Measurements from ENCODE around the gene FEZF1. TPM values are rescaled to one million over a fixed set of nuclear protein-coding genes. Genes with fewer than 3 reads are reported as not detected.
"Not testable (repeated sequence)": the region's sequence is repeated elsewhere in the genome, so short reads cannot be mapped to it uniquely, and the experiment has no call there.

The FEZF1 gene
- total RNA-seq, 6 experiments from 2014 or later, result not detected

DNA sequence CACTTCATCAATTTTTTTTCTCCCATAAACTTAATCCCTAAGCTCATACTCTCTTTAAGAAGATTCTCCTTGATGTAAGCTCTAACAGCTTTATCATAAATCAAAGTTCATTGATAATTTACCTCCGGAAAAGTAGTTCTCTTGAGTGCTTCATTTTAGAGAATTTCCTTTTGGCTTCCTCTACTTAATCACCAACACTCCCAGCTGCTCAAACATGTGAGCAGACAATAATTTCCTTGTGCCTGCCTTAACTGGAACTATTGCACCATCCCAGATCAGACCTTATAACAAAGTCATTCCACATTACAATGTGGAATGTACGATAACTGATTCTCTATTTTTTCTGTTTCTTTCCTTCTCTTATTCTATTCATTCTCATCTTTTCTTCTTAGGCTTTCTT lies 5.9 kb downstream of the FEZF1 start:
- ATAC-seq (no peak), DNase-seq (no peak)
- H3K9me3 ChIP-seq, result no peaks in the 10 kb centered on the region
- H3K36me3 ChIP-seq, result no peaks in the 10 kb centered on the region
- H3K4me3 ChIP-seq, result no peak overlapping the region
- TF ChIP-seq POLR2A (IDR thresholded peaks at IDR 0.05) (no peak), CTCF (IDR thresholded peaks at IDR 0.05) (no peak)
- no peak overlapping the region for H3K27ac ChIP-seq
- H3K27me3 ChIP-seq, result peaks cover 23 to 56% of the 10 kb centered on the region in 2 donors
- peaks cover 0 to 4% (median under 1%) of the 10 kb centered on the region in 4 donors for H3K4me1 ChIP-seq
- 65% methylated on average over 2 of the region's 2 CpGs for WGBS (ENCODE audit: insufficient coverage, low coverage, low lambda C conversion rate, missing lambda C conversion rate)
- intact Hi-C loops (cut with DNase I), result no loop called here

GRCh38 chr7:122298131-122298530 lies 6.4 kb downstream of the FEZF1 start:
- intact Hi-C loops (cut with DNase I), result no loop called here
- H3K36me3 ChIP-seq, result no peaks in the 10 kb centered on the region
- H3K27ac ChIP-seq, result no peak overlapping the region
- ATAC-seq (no peak), DNase-seq (no peak)
- WGBS (ENCODE audit: insufficient coverage, low coverage, low lambda C conversion rate, missing lambda C conversion rate), result 31% methylated on average over 2 of the region's 2 CpGs
- no peaks in the 10 kb centered on the region for H3K9me3 ChIP-seq
- TF ChIP-seq CTCF (IDR thresholded peaks at IDR 0.05) (no peak), POLR2A (IDR thresholded peaks at IDR 0.05) (no peak)
- peaks cover 0 to 3% (median 0%) of the 10 kb centered on the region in 4 donors for H3K4me1 ChIP-seq
- no peak overlapping the region for H3K4me3 ChIP-seq
- H3K27me3 ChIP-seq, result peaks cover 23 to 56% of the 10 kb centered on the region in 2 donors

GRCh38 chr7:122291189-122291588 lies 13.4 kb downstream of the FEZF1 start:
- no peak for ATAC-seq
- TF ChIP-seq CTCF (IDR thresholded peaks at IDR 0.05), result no peak
- no peak for TF ChIP-seq POLR2A (IDR thresholded peaks at IDR 0.05)

GRCh38 chr7:122290476-122290875 lies 14.1 kb downstream of the FEZF1 start:
- no peak overlapping the region for H3K4me3 ChIP-seq
- DNase-seq (no peak), ATAC-seq (no peak)
- no peaks in the 10 kb centered on the region for H3K36me3 ChIP-seq
- H3K9me3 ChIP-seq, result peaks cover 0 to 6% (median 0%) of the 10 kb centered on the region in 4 donors
- H3K27ac ChIP-seq, result no peak overlapping the region
- no peak for TF ChIP-seq CTCF (IDR thresholded peaks at IDR 0.05)
- no peak for TF ChIP-seq POLR2A (IDR thresholded peaks at IDR 0.05)
- no peaks in the 10 kb centered on the region for H3K4me1 ChIP-seq
- intact Hi-C loops (cut with DNase I), result no loop called here
- peaks cover 0 to 2% of the 10 kb centered on the region in 2 donors for H3K27me3 ChIP-seq
- 77% methylated on average over 1 of the region's 1 CpG for WGBS (ENCODE audit: insufficient coverage, low coverage, low lambda C conversion rate, missing lambda C conversion rate)

More at GRCh38 chr7:122291189-122291588, 13.4 kb downstream of the FEZF1 start:
- peaks cover 0 to 7% of the 10 kb centered on the region in 2 donors for H3K27me3 ChIP-seq
- peaks cover 0 to 6% (median 0%) of the 10 kb centered on the region in 4 donors for H3K9me3 ChIP-seq
- H3K4me1 ChIP-seq, result no peaks in the 10 kb centered on the region
- H3K27ac ChIP-seq, result no peak overlapping the region
- H3K4me3 ChIP-seq, result no peak overlapping the region
- DNase-seq, result no peak
- H3K36me3 ChIP-seq, result no peaks in the 10 kb centered on the region
- intact Hi-C loops (cut with DNase I), result no loop called here
- WGBS (ENCODE audit: insufficient coverage, low coverage, low lambda C conversion rate, missing lambda C conversion rate), result 73% methylated on average over 2 of the region's 2 CpGs

DNA sequence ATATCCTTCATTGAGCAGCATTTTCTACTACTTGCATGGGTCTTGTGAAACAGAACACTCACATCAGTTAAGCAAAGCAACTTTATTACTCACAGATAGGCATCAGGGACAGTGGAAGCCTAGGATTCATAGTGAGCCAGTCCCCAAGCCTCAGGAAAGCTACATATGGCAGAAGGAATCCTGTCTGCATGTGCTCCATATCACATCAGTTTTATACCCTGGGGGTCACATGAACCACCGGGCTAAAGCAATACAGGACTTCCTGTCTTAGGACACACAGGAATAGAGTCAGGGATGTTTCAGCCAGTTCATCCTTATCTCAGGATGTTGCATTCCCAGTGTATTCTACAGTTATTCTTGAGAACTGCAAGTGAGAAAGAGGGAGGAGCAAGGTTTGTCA lies 15.1 kb downstream of the FEZF1 start:
- WGBS (ENCODE audit: insufficient coverage, low coverage, low lambda C conversion rate, missing lambda C conversion rate), result 33% methylated on average over 1 of the region's 1 CpG
- TF ChIP-seq POLR2A (IDR thresholded peaks at IDR 0.05) (no peak), CTCF (IDR thresholded peaks at IDR 0.05) (no peak)
- intact Hi-C loops (cut with DNase I), result no loop called here

GRCh38 chr7:122284608-122285007 lies 19.9 kb downstream of the FEZF1 start:
- DNase-seq, result not testable (repeated sequence)
- WGBS (ENCODE audit: insufficient coverage, low coverage, low lambda C conversion rate, missing lambda C conversion rate), result 80% methylated on average over 8 of the region's 24 CpGs

More for the DNA sequence above, 15.1 kb downstream of the FEZF1 start:
- Histone ChIP-seq H3K36me3 (no peaks in the 10 kb centered on the region), H3K27me3 (no peaks in the 10 kb centered on the region), H3K4me1 (no peaks in the 10 kb centered on the region), H3K4me3 (no peak overlapping the region), H3K9me3 (peaks cover 0 to 6% (median 0%) of the 10 kb centered on the region in 4 donors), H3K27ac (no peak overlapping the region)
- ATAC-seq (no peak), DNase-seq (no peak)

More at GRCh38 chr7:122284608-122285007, 19.9 kb downstream of the FEZF1 start:
- H3K9me3 ChIP-seq; ATAC-seq; H3K4me3 ChIP-seq; H3K4me1 ChIP-seq; H3K36me3 ChIP-seq; H3K27ac ChIP-seq; H3K27me3 ChIP-seq; intact Hi-C loops (cut with DNase I): not testable (repeated sequence)

Measured in right lobe of liver (tissue), 6 donors.